SU-DHL-6 (cell line): ENCODE data around the gene CYB561A3.

Source experiments
- H2AFZ ChIP-seq: fragments of 200-600 bp; sonication (generic); 2 replicates; pipeline ENCODE4 v1.6.1; 2014; ENCODE audit warnings: low read depth, mild to moderate bottlenecking, moderate library complexity, mixed read lengths, antibody characterized with exemption, low read length; ENCODE audit not compliant: severe bottlenecking
- H3F3A ChIP-seq: fragments of 200-600 bp; shearing (Covaris generic); 2 replicates; pipeline ENCODE4 v1.6.0; 2016; ENCODE audit warnings: antibody characterized with exemption, mild to moderate bottlenecking; ENCODE audit not compliant: insufficient read depth
- H3K27ac ChIP-seq: fragments of 200-600 bp; sonication (generic); 2 replicates; pipeline ENCODE4 v1.5.1; 2016; ENCODE audit warnings: low read depth, mild to moderate bottlenecking, low read length, moderate library complexity, mixed read lengths
- H3K27me3 ChIP-seq: fragments of 200-600 bp; sonication (generic), shearing (Covaris generic); 2 replicates; pipeline ENCODE4 v1.6.0; 2014; ENCODE audit warnings: mild to moderate bottlenecking, low read length
- H3K36me3 ChIP-seq: fragments of 200-600 bp; sonication (generic); 2 replicates; pipeline ENCODE4 v1.6.1; 2014; ENCODE audit warnings: mild to moderate bottlenecking, low read length, mixed read lengths
- H3K4me2 ChIP-seq: fragments of 300-600, 200-600 bp; shearing (Covaris generic), sonication (generic); 2 replicates; pipeline ENCODE4 v1.6.0; 2014; ENCODE audit warnings: low read length, low read depth, mild to moderate bottlenecking; ENCODE audit not compliant: poor library complexity, severe bottlenecking
- H3K4me3 ChIP-seq: fragments of 200-600 bp; sonication (generic); 2 replicates; pipeline ENCODE4 v1.5.1; 2014; ENCODE audit warnings: antibody characterized with exemption, low read length, mild to moderate bottlenecking, mixed read lengths; ENCODE audit not compliant: insufficient read depth, poor library complexity, severe bottlenecking
- H3K79me2 ChIP-seq: fragments of 200-600 bp; sonication (generic); 2 replicates; pipeline ENCODE4 v1.6.1; 2014; ENCODE audit warnings: mild to moderate bottlenecking, low read length, moderate library complexity; ENCODE audit not compliant: insufficient read depth
- H3K9ac ChIP-seq: fragments of 200-600 bp; sonication (generic); 2 replicates; pipeline ENCODE4 v1.7.0; 2014; ENCODE audit warnings: mild to moderate bottlenecking, low read length
- H3K9me2 ChIP-seq: fragments of 200-600 bp; sonication (generic); replicated peaks from 2 replicates; pipeline ENCODE4 v1.6.1; 2014; ENCODE audit warnings: low read length; ENCODE audit not compliant: insufficient read depth
- H3K9me3 ChIP-seq: fragments of 200-600 bp; sonication (generic); 2 replicates; pipeline ENCODE4 v1.6.1; 2014; ENCODE audit warnings: low read length, mixed read lengths; ENCODE audit not compliant: insufficient read depth
- H4K20me1 ChIP-seq: fragments of 200-600 bp; sonication (generic); 2 replicates; pipeline ENCODE4 v1.6.1; 2014; ENCODE audit warnings: low read depth, mild to moderate bottlenecking, antibody characterized with exemption, low read length, moderate library complexity, mixed read lengths
- EZH2phosphoT487 ChIP-seq: fragments of 200-600 bp; sonication (generic), shearing (Covaris generic); conservative IDR thresholded peaks from 2 replicates; pipeline ENCODE4 v1.6.1; 2018; ENCODE audit warnings: mild to moderate bottlenecking, antibody characterized with exemption, low read length, moderate library complexity, mixed read lengths
- TF ChIP-seq, protein P1 (sequence below): fragments of 200-600 bp; sonication (generic); IDR thresholded peaks from one replicate; pipeline ENCODE4 v1.5.1; 2017; ENCODE audit warnings: antibody characterized with exemption, mild to moderate bottlenecking, low read length, moderate library complexity; ENCODE audit not compliant: insufficient read depth, poor library complexity, severe bottlenecking

Gene CYB561A3

DNA sequence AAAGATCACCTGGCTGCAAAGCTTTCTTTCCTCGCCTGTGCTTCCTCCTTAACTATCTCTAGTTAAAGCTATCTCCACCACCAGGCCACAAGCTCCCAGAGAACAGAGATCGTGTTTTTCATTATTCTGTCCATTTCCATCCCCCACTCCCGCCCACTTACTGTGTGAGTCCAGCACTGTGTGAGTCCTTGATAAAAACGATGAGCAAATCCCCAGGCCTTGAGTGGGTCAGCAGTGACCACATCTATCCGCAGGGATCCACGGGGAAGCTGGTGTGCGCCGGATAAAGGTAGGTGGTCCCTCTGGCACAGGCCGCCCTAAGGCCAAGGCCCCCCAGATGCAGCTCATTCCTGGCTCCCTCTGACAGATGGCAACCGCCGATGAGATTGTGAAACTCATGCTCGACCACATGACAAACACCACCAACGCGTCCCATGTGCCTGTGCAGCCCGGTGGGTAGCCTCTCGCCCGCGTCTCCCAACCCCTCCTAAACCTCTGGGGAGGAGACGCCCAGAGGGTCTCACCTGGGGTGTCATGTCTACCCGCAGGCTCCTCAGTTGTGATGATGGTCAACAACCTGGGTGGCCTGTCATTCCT lies 19.4 kb downstream of the CYB561A3 start:
- TF ChIP-seq EZH2phosphoT487, result no peak
- TF ChIP-seq, protein P1, sequence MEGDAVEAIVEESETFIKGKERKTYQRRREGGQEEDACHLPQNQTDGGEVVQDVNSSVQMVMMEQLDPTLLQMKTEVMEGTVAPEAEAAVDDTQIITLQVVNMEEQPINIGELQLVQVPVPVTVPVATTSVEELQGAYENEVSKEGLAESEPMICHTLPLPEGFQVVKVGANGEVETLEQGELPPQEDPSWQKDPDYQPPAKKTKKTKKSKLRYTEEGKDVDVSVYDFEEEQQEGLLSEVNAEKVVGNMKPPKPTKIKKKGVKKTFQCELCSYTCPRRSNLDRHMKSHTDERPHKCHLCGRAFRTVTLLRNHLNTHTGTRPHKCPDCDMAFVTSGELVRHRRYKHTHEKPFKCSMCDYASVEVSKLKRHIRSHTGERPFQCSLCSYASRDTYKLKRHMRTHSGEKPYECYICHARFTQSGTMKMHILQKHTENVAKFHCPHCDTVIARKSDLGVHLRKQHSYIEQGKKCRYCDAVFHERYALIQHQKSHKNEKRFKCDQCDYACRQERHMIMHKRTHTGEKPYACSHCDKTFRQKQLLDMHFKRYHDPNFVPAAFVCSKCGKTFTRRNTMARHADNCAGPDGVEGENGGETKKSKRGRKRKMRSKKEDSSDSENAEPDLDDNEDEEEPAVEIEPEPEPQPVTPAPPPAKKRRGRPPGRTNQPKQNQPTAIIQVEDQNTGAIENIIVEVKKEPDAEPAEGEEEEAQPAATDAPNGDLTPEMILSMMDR, result no peak
- Histone ChIP-seq H3K27me3 (no peaks in the 10 kb centered on the region), H3K36me3 (no peaks in the 10 kb centered on the region), H4K20me1 (no peaks in the 10 kb centered on the region), H3K9me2 (no peaks in the 10 kb centered on the region), H3K4me2 (no peak overlapping the region), H3K9me3 (no peaks in the 10 kb centered on the region), H3K4me3 (no peak overlapping the region), H3K79me2 (no peaks in the 10 kb centered on the region), H3K9ac (no peak overlapping the region), H2AFZ (no peak overlapping the region), H3K27ac (no peak overlapping the region), H3F3A (no peaks in the 10 kb centered on the region)

DNA sequence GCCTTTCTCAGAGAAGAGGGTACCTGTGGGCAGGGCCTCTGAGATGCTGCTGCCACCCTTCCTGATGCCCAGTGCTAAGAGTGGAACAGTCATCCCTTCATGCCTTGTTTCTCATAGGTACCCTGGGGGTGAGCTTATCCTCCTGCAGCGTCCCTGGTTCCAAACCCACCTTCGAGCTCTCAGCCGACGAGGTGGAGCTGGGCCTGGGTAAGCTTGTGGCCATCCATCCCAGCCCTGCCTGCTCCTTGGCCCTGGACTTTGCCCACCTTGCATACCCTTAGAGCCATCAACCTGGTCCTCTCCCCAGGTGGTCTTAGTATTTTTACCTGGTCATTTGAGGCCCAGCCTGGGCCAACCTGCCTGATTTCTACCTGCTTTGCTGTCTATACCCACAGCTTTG lies 20.0 kb downstream of the CYB561A3 start:
- no peaks in the 10 kb centered on the region for H3K36me3 ChIP-seq
- no peak overlapping the region for H3K9ac ChIP-seq
- no peak overlapping the region for H3K4me3 ChIP-seq
- H4K20me1 ChIP-seq, result no peaks in the 10 kb centered on the region
- H3K27me3 ChIP-seq, result no peaks in the 10 kb centered on the region
- no peak overlapping the region for H2AFZ ChIP-seq
- no peaks in the 10 kb centered on the region for H3K79me2 ChIP-seq
- no peak for TF ChIP-seq EZH2phosphoT487
- TF ChIP-seq, protein P1, result no peak
- no peaks in the 10 kb centered on the region for H3K9me2 ChIP-seq
- no peak overlapping the region for H3K4me2 ChIP-seq
- no peak overlapping the region for H3K27ac ChIP-seq
- H3F3A ChIP-seq, result no peaks in the 10 kb centered on the region
- H3K9me3 ChIP-seq, result no peaks in the 10 kb centered on the region

DNA sequence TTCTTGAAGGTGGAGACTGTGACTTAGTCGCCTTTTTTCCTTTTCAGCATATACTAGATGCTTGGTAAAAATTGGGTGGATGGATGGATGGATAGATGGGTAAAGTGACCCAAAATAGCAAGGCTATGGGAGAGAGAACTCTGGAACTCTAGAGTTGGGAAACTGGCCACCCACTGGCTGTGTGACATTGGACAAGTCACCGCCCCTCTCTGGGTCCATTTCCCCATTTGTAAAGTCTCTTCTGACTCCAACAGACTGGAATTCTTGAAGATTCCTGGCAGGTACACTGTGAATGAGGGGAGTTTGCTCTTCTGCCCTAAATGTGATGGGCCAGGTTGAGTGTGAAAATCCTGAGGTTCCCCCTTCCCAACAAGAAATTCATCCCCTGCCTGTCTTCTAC lies 20.7 kb downstream of the CYB561A3 start:
- Histone ChIP-seq H2AFZ (no peak overlapping the region), H3K4me3 (no peak overlapping the region), H3K79me2 (no peaks in the 10 kb centered on the region), H3K36me3 (no peaks in the 10 kb centered on the region), H3K27ac (no peak overlapping the region), H3K9me3 (no peaks in the 10 kb centered on the region), H3K9ac (no peak overlapping the region), H3K27me3 (no peaks in the 10 kb centered on the region), H3K4me2 (no peak overlapping the region), H3F3A (no peaks in the 10 kb centered on the region), H4K20me1 (no peaks in the 10 kb centered on the region), H3K9me2 (no peaks in the 10 kb centered on the region)
- TF ChIP-seq, protein P1, result no peak
- TF ChIP-seq EZH2phosphoT487, result no peak
